ENCODE results near the gene PYDC1. TPM values are rescaled to one million over a fixed set of nuclear protein-coding genes. Genes with fewer than 3 reads are reported as not detected.
A peak's percentile ranks its signal among the peaks of the same experiment; 100 is the strongest.
"Not testable (repeated sequence)": the region's sequence is repeated elsewhere in the genome, so short reads cannot be mapped to it uniquely, and the experiment has no call there.

Gene PYDC1
- polyA plus RNA-seq, 5 donors: not detected

DNA sequence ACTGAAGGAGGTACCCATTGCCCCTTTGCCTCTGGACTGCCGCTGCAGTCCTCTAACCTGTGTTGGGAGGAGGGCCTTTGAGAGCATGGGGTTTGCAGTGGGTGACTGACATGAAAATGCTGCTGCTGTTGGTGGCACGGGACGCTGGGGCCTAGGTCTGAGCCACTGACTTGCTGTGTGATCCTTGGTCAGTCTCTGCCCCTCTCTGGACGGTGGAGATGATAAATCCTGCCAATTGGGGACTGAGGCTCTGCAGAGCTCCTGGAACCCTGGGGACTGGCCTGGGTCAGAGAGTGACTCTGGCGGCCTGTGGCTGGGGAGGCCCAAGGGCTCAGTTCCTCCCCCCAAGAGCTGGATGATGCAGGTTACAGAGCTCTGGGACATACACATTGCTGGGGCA, 6.1 kb upstream of the PYDC1 start:
- no peak for DNase-seq

DNA sequence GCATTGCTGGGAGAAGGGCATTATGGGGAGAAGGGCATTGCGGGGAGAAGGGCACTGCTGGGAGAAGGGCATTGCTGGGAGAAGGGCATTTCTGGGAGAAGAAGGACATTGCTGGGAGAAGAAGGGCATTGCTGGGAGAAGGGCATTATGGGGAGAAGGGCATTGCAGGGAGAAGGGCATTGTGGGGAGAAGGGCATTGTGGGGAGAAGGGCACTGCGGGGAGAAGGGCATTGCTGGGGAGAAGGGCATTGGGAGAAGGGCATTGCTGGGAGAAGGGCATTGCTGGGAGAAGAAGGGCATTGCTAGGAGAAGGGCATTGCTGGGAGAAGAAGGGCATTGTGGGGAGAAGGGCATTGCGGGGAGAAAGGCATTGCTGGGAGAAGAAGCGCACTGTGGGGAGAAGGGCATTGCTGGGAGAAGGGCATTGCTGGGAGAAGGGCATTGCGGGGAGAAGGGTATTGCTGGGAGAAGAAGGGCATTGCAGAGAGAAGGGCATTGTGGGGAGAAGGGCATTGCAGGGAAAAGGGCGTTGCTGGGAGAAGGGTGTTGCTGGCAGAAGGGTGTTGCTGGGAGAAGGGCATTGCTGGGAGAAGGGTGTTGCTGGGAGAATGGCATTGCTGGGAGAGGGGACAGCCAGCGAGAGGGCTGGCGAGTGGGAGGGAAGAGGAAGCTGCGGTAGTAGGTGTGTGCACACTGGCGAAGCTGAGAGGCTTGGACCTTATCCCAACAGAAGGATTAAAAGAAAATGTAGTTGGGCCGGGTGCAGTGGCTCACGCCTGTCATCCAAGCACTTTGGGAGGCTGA, 4.6 kb upstream of the PYDC1 start:
- no peak for DNase-seq

DNA sequence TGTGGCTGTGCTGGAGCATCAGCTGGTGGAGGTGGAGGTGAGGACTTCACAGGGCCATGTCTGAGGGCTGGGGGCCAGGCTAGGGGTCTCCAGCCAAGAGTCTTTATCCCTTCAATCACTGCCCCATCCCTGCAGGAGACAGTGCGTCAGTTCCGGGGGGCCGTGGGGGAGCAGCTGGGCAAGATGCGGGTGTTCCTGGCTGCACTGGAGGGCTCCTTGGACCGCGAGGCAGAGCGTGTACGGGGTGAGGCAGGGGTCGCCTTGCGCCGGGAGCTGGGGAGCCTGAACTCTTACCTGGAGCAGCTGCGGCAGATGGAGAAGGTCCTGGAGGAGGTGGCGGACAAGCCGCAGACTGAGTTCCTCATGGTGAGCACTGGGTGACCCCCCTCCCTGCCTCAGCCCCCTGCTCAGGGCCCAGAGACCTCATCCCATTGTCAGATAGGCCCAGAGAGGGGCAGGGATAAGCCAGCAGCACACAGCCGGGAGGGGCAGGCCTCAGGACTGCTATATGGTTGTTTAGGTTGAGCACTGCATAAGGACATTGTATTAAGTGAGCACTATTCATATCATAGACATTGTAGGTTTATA, 2.3 kb upstream of the PYDC1 start:
- DNase-seq: no peak

DNA sequence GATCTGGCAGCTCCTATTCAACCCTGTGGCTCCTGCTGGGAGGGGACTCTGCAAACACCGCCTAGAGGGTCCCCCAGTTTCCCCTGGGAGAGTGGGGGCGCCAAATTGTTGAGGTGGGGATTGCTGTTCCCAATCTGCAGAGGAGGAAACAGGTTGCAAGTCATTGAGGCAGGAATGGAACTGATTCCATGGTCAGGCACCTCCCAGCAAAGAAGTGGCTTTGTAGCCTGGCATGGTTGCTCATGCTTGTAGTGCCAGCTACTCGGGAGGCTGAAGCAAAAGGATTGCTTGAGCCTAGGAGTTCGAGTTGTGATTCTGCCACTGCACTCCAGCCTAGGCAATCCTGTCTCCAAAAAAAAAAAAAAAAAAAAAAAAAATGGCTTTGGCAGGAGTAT, 198 bp upstream of the PYDC1 start:
- no peak for DNase-seq

DNA sequence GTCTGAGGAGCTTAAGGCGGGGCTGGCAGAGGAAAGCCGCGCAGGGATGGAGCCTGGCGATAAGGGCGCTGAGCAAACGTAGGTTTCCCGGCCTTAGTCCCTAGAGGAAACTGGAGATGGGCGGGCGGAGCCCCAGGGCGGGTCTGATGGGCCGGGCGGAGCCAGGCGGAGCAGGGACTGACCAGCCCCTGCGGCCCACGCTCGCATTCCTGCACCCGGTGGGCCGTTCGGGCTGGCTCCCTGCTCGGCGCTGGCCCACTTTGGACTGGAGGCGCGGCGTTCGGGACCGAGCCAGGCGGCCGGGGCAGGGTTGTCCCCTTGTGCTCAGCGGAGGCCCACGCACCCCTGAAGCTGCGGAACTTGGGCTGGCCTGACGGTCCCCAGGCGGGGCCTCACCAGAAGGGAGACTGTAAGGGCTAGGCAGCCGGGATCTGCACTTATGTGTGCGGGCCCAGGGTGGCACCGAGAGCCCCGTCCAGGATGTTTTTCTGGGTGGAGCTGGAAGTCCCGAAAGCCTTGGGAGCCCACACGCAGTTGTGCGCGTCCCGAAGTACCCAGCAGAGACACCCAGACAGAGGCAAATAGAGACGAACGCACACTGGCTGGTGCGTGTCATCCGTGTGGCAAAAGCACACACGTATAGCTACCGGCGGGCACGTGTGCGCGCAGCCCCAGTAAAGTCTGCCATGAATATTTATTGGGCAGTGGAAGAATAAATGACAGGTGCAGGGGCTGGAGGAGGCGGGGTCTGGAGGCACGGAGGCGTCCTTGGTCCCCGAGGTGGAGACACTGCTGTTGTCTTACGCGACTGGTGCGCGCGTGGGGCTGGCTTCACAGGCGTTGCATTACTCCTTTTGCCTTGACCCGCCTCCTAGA, 1.4 kb downstream of the PYDC1 start:
- DNase-seq: no peak

DNA sequence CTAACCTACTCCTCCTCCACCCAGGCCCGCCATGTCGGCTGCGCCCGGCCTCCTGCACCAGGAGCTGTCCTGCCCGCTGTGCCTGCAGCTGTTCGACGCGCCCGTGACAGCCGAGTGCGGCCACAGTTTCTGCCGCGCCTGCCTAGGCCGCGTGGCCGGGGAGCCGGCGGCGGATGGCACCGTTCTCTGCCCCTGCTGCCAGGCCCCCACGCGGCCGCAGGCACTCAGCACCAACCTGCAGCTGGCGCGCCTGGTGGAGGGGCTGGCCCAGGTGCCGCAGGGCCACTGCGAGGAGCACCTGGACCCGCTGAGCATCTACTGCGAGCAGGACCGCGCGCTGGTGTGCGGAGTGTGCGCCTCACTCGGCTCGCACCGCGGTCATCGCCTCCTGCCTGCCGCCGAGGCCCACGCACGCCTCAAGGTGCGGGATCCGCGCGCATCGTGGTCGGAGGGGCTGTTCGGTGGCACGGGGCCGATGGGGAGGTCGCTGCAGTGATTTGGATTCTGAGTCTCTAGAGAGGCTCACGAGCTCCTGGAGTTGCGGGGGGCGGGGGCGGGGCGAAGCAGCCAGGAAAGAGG, 2.1 kb downstream of the PYDC1 start:
- no peak for DNase-seq

DNA sequence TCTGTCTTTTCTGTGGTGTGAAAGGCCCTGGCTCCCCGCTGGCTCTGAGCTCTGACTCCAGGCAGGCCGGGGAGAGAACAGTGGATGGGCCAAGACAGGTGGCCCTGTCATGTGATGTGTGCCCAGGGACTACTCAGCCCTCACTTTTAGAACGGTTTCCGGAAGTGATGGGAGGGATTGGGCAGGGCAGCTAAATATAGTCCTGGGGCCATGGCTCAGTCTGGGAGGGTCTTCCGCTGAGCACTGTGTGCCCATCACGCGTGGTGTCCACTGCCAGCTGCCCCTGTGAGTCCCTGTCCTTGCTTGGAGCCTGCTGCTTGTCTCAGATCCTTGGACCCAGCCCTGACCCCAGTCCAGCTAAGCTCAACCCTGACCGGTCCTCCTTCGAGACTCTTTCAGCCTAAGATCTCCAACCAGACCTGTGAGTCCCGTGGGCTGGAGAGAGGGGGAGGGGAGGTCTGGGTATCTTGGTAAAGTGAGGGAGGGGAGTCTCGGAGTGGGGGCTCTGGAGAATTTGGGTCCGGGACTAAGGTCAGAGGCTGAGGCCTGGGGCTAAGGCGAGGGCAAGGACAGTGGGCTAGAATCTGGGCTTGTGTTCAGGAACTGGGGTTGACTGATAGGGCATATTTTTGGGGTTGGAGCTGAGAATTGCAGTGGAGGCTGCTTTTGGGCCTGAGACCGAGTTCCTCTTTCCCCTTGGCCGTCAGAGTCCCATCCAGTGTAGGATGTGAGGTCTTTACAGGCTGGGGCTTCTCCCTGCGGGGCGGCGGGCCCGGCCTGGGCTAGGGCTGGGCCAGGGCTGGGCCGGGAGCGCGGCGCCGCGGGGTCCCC, 2.8 kb downstream of the PYDC1 start, which contains the start of gene TRIM72:
Gene TRIM72 (plus strand): TSS at position 243 of the 831 bp plus-strand sequence. CDS start 620 bp downstream, outside the sequence.
- no peak for DNase-seq

DNA sequence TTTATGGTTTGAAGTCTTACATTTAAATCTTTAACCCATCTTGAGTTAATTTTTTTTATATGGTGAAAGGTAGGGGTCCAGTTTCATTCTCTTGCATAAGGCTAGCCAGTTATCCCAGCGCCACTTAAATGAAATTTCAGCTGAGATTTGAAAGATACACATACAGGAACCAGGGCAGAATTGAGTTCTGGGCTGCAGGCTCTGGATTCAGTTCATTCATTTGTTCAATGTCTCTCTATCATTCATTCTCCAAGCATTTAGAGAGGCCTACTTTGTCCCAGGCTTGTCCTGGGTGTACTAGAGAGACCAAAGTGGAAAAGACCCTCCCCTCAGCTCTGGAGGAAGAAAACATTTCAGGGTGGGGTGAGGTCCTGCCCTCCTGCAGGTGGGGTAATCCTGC, 3.6 kb downstream of the PYDC1 start:
- no peak for DNase-seq

DNA sequence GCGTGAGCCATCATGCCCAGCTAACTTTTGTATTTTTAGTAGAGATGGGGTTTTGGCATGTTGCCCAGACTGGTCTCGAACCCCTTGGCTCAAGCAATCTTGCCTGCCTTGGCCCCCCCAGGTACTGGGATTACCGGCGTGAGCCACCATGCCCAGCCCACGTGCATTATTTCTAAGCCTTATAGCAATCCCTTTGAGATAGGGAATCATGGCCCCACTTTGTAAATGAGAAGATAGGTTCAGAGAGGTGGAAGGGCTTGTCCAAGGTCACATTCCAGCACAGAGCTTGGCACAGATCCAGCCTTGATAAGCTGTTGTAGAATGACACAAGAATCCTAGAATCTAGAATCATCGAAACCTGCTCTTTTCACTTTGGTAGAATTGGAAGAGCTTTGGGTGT, 10.2 kb downstream of the PYDC1 start:
- DNase-seq: no peak

DNA sequence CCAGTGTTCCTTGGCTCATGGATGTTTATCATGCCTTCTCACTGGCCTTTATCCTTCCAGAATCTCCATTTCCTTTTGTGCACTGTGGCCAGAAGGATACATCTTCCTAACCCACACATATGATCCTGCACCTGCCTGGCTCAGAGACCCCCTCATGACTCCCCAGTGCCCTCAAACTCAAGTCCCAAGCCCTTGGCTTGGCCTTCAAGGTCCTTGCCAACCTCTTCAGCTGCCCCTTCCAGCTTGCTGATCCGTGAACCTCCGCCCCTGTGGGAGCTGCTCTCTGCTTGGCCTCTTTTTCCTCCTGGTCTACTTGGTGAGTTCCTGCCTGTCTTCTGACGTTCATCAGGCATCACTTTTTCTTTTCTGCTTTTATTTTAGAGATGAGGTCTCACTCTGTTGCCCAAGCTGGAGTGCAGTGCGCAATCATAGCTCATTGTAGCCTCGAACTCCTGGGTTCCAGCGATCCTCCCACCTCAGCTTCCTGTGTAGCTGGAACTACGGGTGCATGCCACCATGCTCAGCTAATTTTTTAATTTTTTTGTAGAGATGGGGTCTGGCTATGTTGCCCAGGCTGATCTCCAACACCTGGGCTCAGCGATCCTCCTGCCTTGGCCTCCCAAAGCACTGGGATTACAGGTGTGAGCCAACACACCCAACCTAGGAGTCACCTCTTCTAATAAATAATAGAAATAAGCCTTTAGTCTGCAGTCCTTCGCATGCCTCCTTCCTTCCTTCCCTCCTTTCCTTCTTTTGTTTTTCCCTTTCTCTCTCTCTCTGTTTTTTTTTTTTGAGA, 11.9 kb downstream of the PYDC1 start:
- no peak for DNase-seq

DNA sequence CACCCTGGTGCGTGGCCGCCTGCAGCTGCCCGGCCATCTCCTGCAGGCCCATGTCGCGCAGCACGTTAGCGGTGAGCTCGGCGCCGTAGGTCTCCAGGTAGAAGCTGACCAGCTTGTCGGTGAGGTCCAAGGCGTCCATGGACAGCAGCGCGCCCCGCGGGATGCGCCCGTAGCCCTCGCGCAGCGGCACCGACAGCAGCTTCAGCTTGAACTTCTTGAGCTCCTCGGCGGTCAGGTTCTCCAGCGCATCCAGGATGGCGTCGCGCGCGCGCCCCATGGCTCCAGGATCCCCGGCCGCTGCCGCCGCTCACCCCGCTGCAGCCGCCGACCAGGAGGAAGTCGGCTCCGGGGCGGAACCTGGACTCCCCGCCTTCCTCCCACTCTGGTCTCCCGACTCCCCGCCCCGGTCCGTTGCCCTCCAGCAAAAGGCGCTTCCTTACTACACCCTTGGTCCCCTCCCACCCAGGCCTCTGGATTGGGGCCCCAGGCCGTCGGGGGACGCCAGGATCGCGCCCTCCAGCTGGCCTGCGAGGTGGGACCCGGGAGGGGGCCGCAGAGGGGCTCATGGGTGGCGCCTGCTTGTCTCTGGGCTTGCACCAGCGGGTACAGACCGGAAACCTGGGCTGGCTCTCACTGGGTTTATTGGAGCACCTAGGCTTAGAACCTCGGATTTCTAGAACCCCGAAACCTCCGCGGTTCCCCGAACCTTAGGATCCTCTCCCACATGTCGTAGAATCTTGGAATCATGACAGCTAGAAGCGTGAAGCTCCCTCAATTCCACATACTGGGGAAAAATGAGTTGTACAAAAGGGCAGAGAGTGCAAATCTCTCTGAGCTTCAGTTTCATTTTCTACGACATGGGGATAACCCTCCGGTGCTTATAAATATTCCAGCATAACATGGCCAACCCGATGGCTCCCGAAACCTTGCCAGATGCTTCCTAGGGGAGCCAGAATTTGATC, 14.2 kb downstream of the PYDC1 start, which contains the start of gene PYCARD:
Gene PYCARD (minus strand): TSS at position 347 of the 962 bp plus-strand sequence. CDS start 70 bp downstream, at position 277.
- DNase-seq: peak in 1 of 2 donors; percentile 45

DNA sequence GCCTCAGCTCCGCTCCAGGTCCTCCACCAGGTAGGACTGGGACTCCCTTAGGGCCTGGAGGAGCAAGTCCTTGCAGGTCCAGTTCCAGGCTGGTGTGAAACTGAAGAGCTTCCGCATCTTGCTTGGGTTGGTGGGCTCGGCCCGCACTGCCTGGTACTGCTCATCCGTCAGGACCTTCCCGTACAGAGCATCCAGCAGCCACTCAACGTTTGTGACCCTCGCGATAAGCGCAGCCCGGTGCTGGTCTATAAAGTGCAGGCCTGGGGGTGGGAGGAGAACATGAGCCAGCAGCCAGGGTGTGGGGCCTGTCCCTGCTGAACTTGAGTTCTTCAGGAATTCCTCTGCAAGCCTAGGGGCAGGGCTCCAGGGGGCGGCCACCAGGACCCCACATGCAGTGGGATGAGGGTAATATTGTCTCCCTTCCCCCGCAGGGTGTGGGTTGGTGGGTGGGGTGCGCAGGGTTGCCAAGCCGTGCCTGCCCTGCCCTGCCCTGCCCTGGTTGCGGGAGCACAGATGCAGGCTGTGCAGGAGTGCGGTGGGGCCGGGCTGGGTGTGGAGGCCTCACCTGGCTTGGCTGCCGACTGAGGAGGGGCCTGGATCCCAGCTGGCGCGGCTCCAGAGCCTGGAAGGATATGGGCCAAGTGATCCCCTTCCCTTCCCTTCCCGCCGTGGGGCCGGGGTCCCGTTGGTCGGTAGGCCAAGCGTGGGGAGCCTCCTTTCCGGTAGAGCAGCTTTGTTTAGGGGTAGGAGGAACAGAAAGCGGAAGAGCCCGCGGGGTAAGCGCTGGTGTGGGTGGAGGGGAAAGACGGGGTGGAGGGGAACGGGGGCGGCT, 15.1 kb downstream of the PYDC1 start:
- no peak for DNase-seq

DNA sequence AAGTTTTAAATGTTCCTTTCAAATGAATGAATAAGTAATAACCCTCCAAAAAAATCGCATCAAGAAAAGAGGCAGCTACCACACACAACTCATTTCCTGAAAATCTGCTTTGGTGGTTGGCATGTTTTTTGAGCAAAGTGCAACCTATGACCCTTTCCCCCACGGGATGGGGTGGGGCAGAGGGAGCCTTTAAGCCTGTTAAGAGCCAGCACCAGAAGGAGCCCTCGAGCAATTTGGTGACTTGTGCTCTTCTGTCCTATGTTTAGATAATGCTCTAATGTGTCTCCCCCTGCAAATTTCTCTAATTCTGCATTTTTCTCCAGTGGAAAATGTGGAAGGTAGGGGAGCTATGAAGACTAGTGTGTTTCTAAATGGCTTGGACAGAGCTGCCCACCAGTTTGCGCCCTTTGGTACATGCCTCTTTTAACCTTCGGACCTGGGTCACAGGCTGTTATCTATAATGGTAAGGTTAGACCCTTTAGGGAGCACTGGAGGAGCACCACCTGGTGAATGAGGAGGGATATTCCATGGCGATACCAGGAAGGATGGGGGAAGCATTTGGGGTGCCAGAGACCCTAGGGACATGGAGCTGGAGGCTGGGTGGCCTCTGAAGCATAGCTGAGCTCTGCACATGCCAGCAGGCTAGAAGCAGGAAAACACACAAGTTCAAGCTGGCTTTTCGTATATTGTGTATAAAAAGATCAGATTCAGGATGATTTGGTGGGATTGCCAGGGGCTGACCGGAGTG, 15.9 kb downstream of the PYDC1 start:
- DNase-seq: no peak

DNA sequence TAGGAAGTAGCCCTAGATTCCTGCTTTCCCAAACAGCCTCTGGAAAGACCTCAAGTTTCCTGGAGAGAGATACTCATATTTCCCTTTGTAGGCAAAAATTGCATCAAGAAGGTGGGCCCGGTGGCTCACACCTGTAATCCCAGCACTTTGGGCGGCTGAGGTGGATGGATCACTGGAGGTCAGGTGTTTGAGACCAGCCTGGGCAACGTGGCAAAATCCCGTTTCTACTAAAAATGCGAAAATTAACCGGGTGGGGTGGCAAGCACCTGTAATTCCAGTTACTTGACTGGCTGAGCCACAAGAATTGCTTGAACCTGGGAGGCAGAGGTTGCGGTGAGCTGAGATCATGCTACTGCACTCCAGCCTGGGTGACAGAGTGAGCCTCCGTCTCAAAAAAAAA, 16.8 kb downstream of the PYDC1 start:
- DNase-seq: not testable (repeated sequence)

DNA sequence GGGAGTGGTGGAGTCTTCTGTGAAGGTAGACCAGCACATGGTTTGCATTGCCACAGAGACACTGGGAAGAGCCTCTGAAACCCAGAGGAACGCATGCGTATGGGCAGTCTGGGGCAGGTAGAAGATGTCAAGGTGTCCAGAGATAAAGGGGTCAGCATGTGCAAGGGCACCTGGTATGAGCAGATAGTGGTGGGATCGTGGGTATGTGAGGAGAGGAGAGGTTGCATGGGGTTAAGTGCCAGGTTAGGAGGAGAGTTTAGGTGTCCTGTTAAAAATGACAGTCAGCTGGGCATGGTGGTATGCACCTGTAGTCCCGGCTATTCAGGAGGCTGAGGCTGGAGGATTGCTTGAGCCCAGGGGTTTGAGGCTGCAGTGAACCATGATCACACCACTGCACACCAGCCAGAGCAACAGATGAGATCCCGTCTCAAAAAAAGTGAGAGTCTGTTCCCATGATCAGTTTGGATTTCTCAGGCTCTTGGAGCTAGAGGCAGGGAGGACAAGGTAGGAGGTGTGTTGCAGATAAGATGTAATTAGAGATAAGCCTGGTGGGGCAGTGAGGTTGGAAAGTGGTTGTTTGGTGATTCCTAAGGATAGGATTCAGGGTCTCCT, 17.4 kb downstream of the PYDC1 start:
- no peak for DNase-seq

DNA sequence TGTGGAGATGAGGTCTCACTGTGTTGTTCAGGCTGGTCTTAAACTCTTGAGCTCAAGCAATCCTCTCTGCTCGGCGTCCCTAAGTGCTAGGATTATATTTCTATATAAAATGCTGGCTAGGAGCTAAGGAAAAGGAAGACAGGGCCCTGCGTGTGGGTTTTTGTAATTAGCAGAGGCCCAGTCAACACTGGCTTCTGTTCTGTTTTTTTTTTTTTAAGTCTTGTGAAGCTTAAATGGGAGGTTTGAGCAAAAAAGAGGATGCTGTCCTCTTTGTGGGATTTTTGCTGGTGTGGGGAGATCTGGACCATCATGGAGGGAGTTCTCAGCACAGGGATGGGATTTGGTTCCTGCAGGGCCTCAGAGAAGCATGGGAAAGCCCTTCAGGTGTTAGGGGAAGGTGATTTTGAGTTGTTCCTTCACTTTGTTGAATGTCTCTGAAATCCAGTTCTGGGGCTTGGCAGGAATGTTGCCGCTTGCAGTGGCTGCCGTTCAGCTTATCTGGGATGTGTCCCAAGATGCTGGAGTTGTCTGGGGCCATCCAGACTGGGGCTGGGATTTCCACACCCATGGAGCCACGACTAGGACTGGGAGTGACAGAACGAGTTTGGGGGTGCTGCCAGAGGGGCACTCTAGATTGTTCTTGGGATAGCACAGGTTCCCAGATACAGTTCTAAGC, 18.6 kb downstream of the PYDC1 start:
- DNase-seq: no peak

Data from right lung (tissue), 5 donors.